PC-3 (cell line): Measurements from ENCODE around the gene P2RX4.

Experiments used
- CTCF ChIP-seq: fragments of 300-600 bp; sonication (generic); conservative IDR thresholded peaks from 2 replicates; pipeline ENCODE4 v1.5.1; 2017; ENCODE audit warnings: antibody characterized with exemption, low read depth, mild to moderate bottlenecking, low read length
- EZH2 ChIP-seq: fragments of 300-600 bp; sonication (generic); IDR thresholded peaks from one replicate; pipeline ENCODE4 v1.6.1; 2017; ENCODE audit warnings: antibody characterized with exemption, mild to moderate bottlenecking, low read length; ENCODE audit not compliant: unreplicated experiment
- EZH2phosphoT487 ChIP-seq: fragments of 300-600 bp; sonication (generic); IDR thresholded peaks from 2 replicates; pipeline ENCODE4 v1.6.1; 2018; ENCODE audit warnings: mild to moderate bottlenecking, antibody characterized with exemption, low read length, borderline replicate concordance

GRCh38 chr12:121274036-121274763 is 64.3 kb downstream of the P2RX4 start:
- TF ChIP-seq CTCF = no peak
- no peak for TF ChIP-seq EZH2
- TF ChIP-seq EZH2phosphoT487 = no peak
